Transverse colon (tissue), 4 donors: Measurements from ENCODE around the gene TTYH1.

Source experiments
- CTCF ChIP-seq, 5 experiments: fragments of 200-600 bp in 3 of 5; fragments of 450-650 bp in 2 of 5; sonication (generic) in 3 of 5; IDR thresholded peaks; 1 replicate in 2 of 5; 2 replicates in 3 of 5; pipeline ENCODE4 v1.5.1; 2016 to 2017; ENCODE audit warnings: antibody characterized with exemption in 5 of 5, inconsistent platforms in 3 of 5, mild to moderate bottlenecking in 2 of 5, moderate library complexity in 1 of 5
- POLR2AphosphoS5 ChIP-seq, 3 donors: sonication (generic); formaldehyde crosslinking; IDR thresholded peaks; one replicate each; pipeline ENCODE4 v1.6.1; 2016; ENCODE audit warnings: antibody characterized with exemption in 3 of 3

- TF ChIP-seq CTCF (IDR thresholded peaks at IDR 0.05) (no peak), POLR2AphosphoS5 (IDR thresholded peaks at IDR 0.05) (peak in 2 of 3 donors; percentile 42 to 53)
Measured at GRCh38 chr19:54470991-54471782, 55.9 kb downstream of the TTYH1 start.
